PFSK-1 (cell line): ENCODE results near the gene ZNF764.

Experiments used
- POLR2AphosphoS5 ChIP-seq: IDR thresholded peaks from 2 replicates; pipeline ENCODE4 v1.6.1; 2012; ENCODE audit warnings: low read depth, mild to moderate bottlenecking, control low read depth, low read length, moderate library complexity
- TAF1 ChIP-seq: IDR thresholded peaks from 2 replicates; pipeline ENCODE4 v1.6.1; 2012; ENCODE audit warnings: low read length, control low read depth, borderline replicate concordance; ENCODE audit not compliant: insufficient read depth

DNA sequence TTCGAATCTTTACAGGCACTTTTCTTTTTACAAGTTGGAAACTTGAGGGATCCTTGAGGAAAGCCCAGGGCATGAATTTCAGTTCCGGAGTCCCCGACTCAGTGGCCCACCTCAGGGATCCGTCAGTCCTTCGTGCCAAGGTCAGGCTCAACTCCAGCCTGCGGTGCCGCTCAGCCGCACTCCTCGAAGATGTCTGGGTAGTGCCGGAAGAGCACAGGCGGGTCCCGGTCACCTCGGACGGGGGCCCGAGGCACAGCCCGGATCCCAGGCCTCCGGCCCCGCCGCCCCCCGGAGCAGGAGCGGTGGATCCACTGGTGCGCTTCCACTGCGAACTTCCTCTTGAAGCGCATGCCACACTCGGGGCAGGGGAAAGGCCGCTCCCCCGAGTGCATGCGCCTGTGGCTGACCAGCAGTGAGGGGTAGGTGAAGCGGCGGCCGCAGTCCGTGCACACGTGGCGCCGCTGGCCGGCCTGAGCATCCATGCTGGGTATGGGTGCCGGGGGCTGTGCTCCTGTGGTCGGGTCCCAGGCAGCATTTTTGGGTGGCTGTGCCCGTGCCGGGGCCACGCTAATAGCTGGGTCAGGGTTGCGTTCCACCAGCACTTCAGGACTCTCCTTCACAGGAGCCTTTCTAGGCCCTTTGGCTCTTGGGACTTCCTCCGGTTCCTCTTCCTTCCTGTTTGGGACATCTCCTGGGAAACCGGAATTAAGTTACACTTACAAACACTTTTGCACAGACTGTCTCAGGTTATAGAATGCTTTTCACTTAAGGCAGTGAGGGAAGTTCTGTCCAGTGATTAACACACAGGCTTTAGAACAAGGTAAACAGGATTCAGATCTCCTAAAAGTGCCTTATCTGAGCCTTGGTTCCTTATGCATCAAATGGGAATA, 11.8 kb upstream of the ZNF764 start:
- TF ChIP-seq TAF1, result no peak
- TF ChIP-seq POLR2AphosphoS5, result no peak
